K562 (cell line): ENCODE measurements around the gene CLCNKB. TPM values are rescaled to one million over a fixed set of nuclear protein-coding genes. Genes with fewer than 3 reads are reported as not detected.

Experiments used
- CEBPB ChIP-seq: fragments of 450-650 bp; IDR thresholded peaks from 2 replicates; pipeline ENCODE4 v1.6.1; 2016; ENCODE audit warnings: missing genetic modification characterization, missing compliant biosample characterization
- ETV5 ChIP-seq: sonication (generic); formaldehyde crosslinking; IDR thresholded peaks from 2 replicates; pipeline ENCODE4 v1.4.0; 2020; ENCODE audit warnings: low read depth, mild to moderate bottlenecking, missing genetic modification reagents
- HIVEP1 ChIP-seq: fragments of 250-450 bp; sonication (Bioruptor Pico); IDR thresholded peaks from 2 replicates; pipeline ENCODE4 v1.4.0; 2020; ENCODE audit warnings: mild to moderate bottlenecking
- HMGXB4 ChIP-seq: sonication (generic); formaldehyde crosslinking; IDR thresholded peaks from 2 replicates; pipeline ENCODE4 v1.8.1; 2023; ENCODE audit warnings: mild to moderate bottlenecking, missing genetic modification reagents
- NFYB ChIP-seq: IDR thresholded peaks from 2 replicates; pipeline ENCODE4 v1.6.1; 2011; ENCODE audit warnings: mild to moderate bottlenecking, moderate library complexity; ENCODE audit not compliant: insufficient read length; ENCODE audit errors: extremely low read depth
- PHTF2 ChIP-seq: fragments of 250-450 bp; sonication (Bioruptor Pico); IDR thresholded peaks from 2 replicates; pipeline ENCODE4 v1.5.0; 2021; ENCODE audit warnings: mild to moderate bottlenecking
- POLR2A ChIP-seq: fragments of 450-650 bp; conservative IDR thresholded peaks from 2 replicates; pipeline ENCODE4 v1.6.1; 2016
- REST ChIP-seq, 2 experiments: fragments of 450-650 bp; formaldehyde crosslinking in 1 of 2; IDR thresholded peaks; 2 replicates each; pipeline versions ENCODE4 v1.4.0 to v1.6.1; 2014 to 2020; ENCODE audit warnings: mild to moderate bottlenecking in 2 of 2, borderline replicate concordance in 1 of 2, low read depth in 1 of 2
- TAF1 ChIP-seq: IDR thresholded peaks from 2 replicates; pipeline ENCODE4 v1.6.1; 2011; ENCODE audit warnings: mild to moderate bottlenecking, low read length, moderate library complexity; ENCODE audit not compliant: insufficient read depth, control insufficient read depth, severe bottlenecking; ENCODE audit errors: extremely low read depth
- TEAD2 ChIP-seq: fragments of 450-650 bp; IDR thresholded peaks from 2 replicates; pipeline ENCODE4 v1.6.1; 2016; ENCODE audit warnings: missing genetic modification characterization, control low read depth, missing compliant biosample characterization
- ZNF175 ChIP-seq: fragments of 200-800 bp; sonication (Bioruptor generic); IDR thresholded peaks from 2 replicates; pipeline ENCODE4 v1.6.1; 2016; ENCODE audit warnings: low read depth, mild to moderate bottlenecking, missing genetic modification characterization, missing compliant biosample characterization
- ZNF263 ChIP-seq: sonication (generic); formaldehyde crosslinking; IDR thresholded peaks from 2 replicates; pipeline ENCODE4 v1.8.0; 2022; ENCODE audit warnings: mild to moderate bottlenecking, missing genetic modification reagents, borderline replicate concordance
- ZNF282 ChIP-seq: sonication (generic); formaldehyde crosslinking; IDR thresholded peaks from 2 replicates; pipeline ENCODE4 v1.8.1; 2023; ENCODE audit warnings: missing genetic modification reagents
- ZNF695 ChIP-seq: fragments of 450-650 bp; formaldehyde crosslinking; IDR thresholded peaks from 2 replicates; pipeline ENCODE4 v1.4.0; 2020; ENCODE audit warnings: mild to moderate bottlenecking, moderate library complexity
- ZNF740 ChIP-seq, 3 experiments: fragments of 200-800 bp in 1 of 3; sonication (Bioruptor generic) in 1 of 3; sonication (generic) in 1 of 3; formaldehyde crosslinking in 1 of 3; IDR thresholded peaks; 2 replicates each; pipeline versions ENCODE4 v1.6.1 to v1.8.0; 2016 to 2022; ENCODE audit warnings: mild to moderate bottlenecking in 2 of 3, missing compliant biosample characterization in 2 of 3, missing genetic modification characterization in 2 of 3, missing genetic modification reagents in 1 of 3
- ZZZ3 ChIP-seq: fragments of 450-650 bp; IDR thresholded peaks from 2 replicates; pipeline ENCODE4 v1.6.1; 2016; ENCODE audit warnings: antibody characterized with exemption, mild to moderate bottlenecking, moderate library complexity
- polyA plus RNA-seq, 8 experiments: library from polyadenylated mRNA; depleted of rRNA in 4 of 8; stranded (reverse) in 5 of 8; unstranded in 3 of 8; fragments of >200 nt; fragmentation: Nextera tagmentation in 2 of 8; fragmentation: Illumina TruSeq in 1 of 8; extraction: Ambion mirVana in 2 of 8; extraction: Trizol in 1 of 8; gene quantifications; 2 replicates each; pipeline versions ENCODE4 v1.2.1 to v1.2.3, GENCODE V29; 2011 to 2014; ENCODE audit warnings: inconsistent platforms in 1 of 8, missing spikeins in 1 of 8
- total RNA-seq, 7 experiments: library from RNA; depleted of rRNA in 6 of 7; stranded (reverse); fragments of >200 nt in 6 of 7; fragmentation: Illumina TruSeq in 2 of 7; extraction: Trizol in 2 of 7; gene quantifications; 2 replicates each; pipeline versions ENCODE4 v1.2.1 to v1.2.3, GENCODE V29; 2011 to 2021; ENCODE audit warnings: low replicate concordance in 1 of 7

Gene CLCNKB
- total and polyA plus RNA-seq, 9 of the 15 experiments (the other 6 are each of a cell fraction or from before 2014, with no cell fraction given) = 0.08 to 1.7 (median 0.64) TPM

GRCh38 chr1:16055613-16056520 lies 12.3 kb downstream of the CLCNKB start (continued):
- TF ChIP-seq HMGXB4 (CRISPR knock-in tag) (peak; percentile 30; the same call in 1 of the 2 replicates), ZZZ3 (no peak), TEAD2 (no peak), REST (IDR thresholded peaks at IDR 0.05; ENCODE audit: borderline replicate concordance) (peak; percentile 88), REST (CRISPR knock-in tag; IDR thresholded peaks at IDR 0.05; ENCODE audit: low read depth) (no peak), ZNF695 (CRISPR knock-in tag) (no peak; the same call in 1 of the 2 replicates), CEBPB (tag) (no peak), ZNF282 (CRISPR knock-in tag) (no peak), ZNF740 (CRISPR knock-in tag; IDR thresholded peaks at IDR 0.05) (peak; percentile 55; the same call in 1 of the 2 replicates), ZNF740 (tag; IDR thresholded peaks at IDR 0.05) (no peak), NFYB (no peak), ETV5 (CRISPR knock-in tag) (peak; percentile 48; the same call in 1 of the 2 replicates), TAF1 (no peak), ZNF175 (no peak), POLR2A (no peak; the same call in 1 of the 2 replicates), ZNF263 (CRISPR knock-in tag) (no peak; the same call in 1 of the 2 replicates), HIVEP1 (CRISPR knock-in tag) (no peak), PHTF2 (CRISPR knock-in tag) (no peak)
